GM06990 (cell line): ENCODE results near the gene PPM1B.
"Not testable (repeated sequence)": the region's sequence is repeated elsewhere in the genome, so short reads cannot be mapped to it uniquely, and the experiment has no call there.

Experiments
- DNase-seq: peaks from one replicate; pipeline ENCODE4 v3.0.0-alpha.2; 2011; ENCODE audit not compliant: insufficient read length; ENCODE audit errors: extremely low read depth
- H3K27me3 ChIP-seq: replicated peaks from 2 replicates; pipeline ENCODE4 v1.6.0; 2011; ENCODE audit warnings: low read length; ENCODE audit not compliant: control insufficient read depth, insufficient read depth
- H3K36me3 ChIP-seq: 2 replicates; pipeline ENCODE4 v1.5.1; 2011; ENCODE audit warnings: low read length; ENCODE audit not compliant: control insufficient read depth, insufficient read depth
- H3K4me3 ChIP-seq: replicated peaks from 2 replicates; pipeline ENCODE4 v1.5.1; 2011; ENCODE audit warnings: low read depth, mild to moderate bottlenecking, control low read depth, low read length
- CTCF ChIP-seq: IDR thresholded peaks from 2 replicates; pipeline ENCODE4 v1.5.1; 2011; ENCODE audit warnings: low read length, control low read depth, mild to moderate bottlenecking, inconsistent platforms; ENCODE audit not compliant: insufficient read depth, poor library complexity, severe bottlenecking

PPM1B gene

GRCh38 chr2:44254023-44254422 lies 85.3 kb downstream of the PPM1B start:
- Histone ChIP-seq H3K36me3 (no peaks in the 10 kb centered on the region), H3K27me3 (no peaks in the 10 kb centered on the region), H3K4me3 (no peak overlapping the region)
- DNase-seq, result no peak
- TF ChIP-seq CTCF, result no peak

- not testable (repeated sequence) for H3K36me3 ChIP-seq, H3K4me3 ChIP-seq, H3K27me3 ChIP-seq, DNase-seq
Measured at GRCh38 chr2:44255704-44256103, 87.0 kb downstream of the PPM1B start.

GRCh38 chr2:44257802-44258201 lies 89.1 kb downstream of the PPM1B start:
- H3K4me3 ChIP-seq, DNase-seq, H3K27me3 ChIP-seq, H3K36me3 ChIP-seq: not testable (repeated sequence)

GRCh38 chr2:44267269-44267795 lies 98.7 kb downstream of the PPM1B start:
- TF ChIP-seq CTCF, result no peak
- Histone ChIP-seq H3K36me3 (no peaks in the 10 kb centered on the region), H3K27me3 (no peaks in the 10 kb centered on the region), H3K4me3 (no peak overlapping the region)
- no peak for DNase-seq

- no peak overlapping the region for H3K4me3 ChIP-seq
- no peaks in the 10 kb centered on the region for H3K36me3 ChIP-seq
- no peak for DNase-seq
- TF ChIP-seq CTCF, result no peak
- H3K27me3 ChIP-seq, result no peaks in the 10 kb centered on the region
Measured at GRCh38 chr2:44267796-44268648, 99.3 kb downstream of the PPM1B start.

GRCh38 chr2:44269831-44270230 lies 101.2 kb downstream of the PPM1B start:
- DNase-seq, result no peak
- no peak for TF ChIP-seq CTCF
- Histone ChIP-seq H3K27me3 (no peaks in the 10 kb centered on the region), H3K36me3 (no peaks in the 10 kb centered on the region), H3K4me3 (no peak overlapping the region)

GRCh38 chr2:44271296-44271695 lies 102.6 kb downstream of the PPM1B start:
- no peak for DNase-seq
- Histone ChIP-seq H3K36me3 (no peaks in the 10 kb centered on the region), H3K4me3 (no peak overlapping the region), H3K27me3 (no peaks in the 10 kb centered on the region)
- TF ChIP-seq CTCF, result no peak
